Measurements from ENCODE around the gene BABAM1.

- TF ChIP-seq CTCF (IDR thresholded peaks at IDR 0.05) (no peak), POLR2AphosphoS5 (IDR thresholded peaks at IDR 0.05; ENCODE audit: low read depth, low read length) (no peak), TCF7L2 (IDR thresholded peaks at IDR 0.05; ENCODE audit: low read depth, low read length) (no peak), REST (IDR thresholded peaks at IDR 0.05; ENCODE audit: insufficient read depth in 1 of 2, low read depth in 2 of 2, low read length in 1 of 2) (no peak)
Observed at GRCh38 chr19:17279436-17279835, 12.2 kb downstream of the BABAM1 start.
